ENCODE measurements around the gene SNTG2. TPM values are rescaled to one million over a fixed set of nuclear protein-coding genes. Genes with fewer than 3 reads are reported as not detected.

SNTG2 gene
- total RNA-seq, 1 donor, result under 0.01 TPM

- DNase-seq (ENCODE audit: low read depth), result no peak
- no peak overlapping the region for H3K4me3 ChIP-seq (ENCODE audit: low read depth, low read length)
- TF ChIP-seq CTCF (IDR thresholded peaks at IDR 0.05; ENCODE audit: insufficient read depth, low read depth, low read length), result no peak
These were observed 24.3 kb upstream of the SNTG2 start for GRCh38 chr2:926259-926793.

- no peak for DNase-seq (ENCODE audit: low read depth)
- no peak for TF ChIP-seq CTCF (IDR thresholded peaks at IDR 0.05; ENCODE audit: insufficient read depth, low read depth, low read length)
- no peak overlapping the region for H3K4me3 ChIP-seq (ENCODE audit: low read depth, low read length)
These were observed 23.8 kb upstream of the SNTG2 start for GRCh38 chr2:926896-927295.

- TF ChIP-seq CTCF (IDR thresholded peaks at IDR 0.05; ENCODE audit: insufficient read depth, low read depth, low read length), result no peak
These were observed 21.5 kb upstream of the SNTG2 start for GRCh38 chr2:929011-929735.

GRCh38 chr2:929925-930324, 20.7 kb upstream of the SNTG2 start:
- TF ChIP-seq CTCF (IDR thresholded peaks at IDR 0.05; ENCODE audit: insufficient read depth, low read depth, low read length), result no peak
- no peak for DNase-seq (ENCODE audit: low read depth)
- no peak overlapping the region for H3K4me3 ChIP-seq (ENCODE audit: low read depth, low read length)

More at GRCh38 chr2:929011-929735, 21.5 kb upstream of the SNTG2 start:
- H3K4me3 ChIP-seq (ENCODE audit: low read depth, low read length), result no peak overlapping the region
- DNase-seq (ENCODE audit: low read depth), result no peak

GRCh38 chr2:930935-931334, 19.7 kb upstream of the SNTG2 start:
- DNase-seq (ENCODE audit: low read depth), result no peak
- H3K4me3 ChIP-seq (ENCODE audit: low read depth, low read length), result no peak overlapping the region
- no peak for TF ChIP-seq CTCF (IDR thresholded peaks at IDR 0.05; ENCODE audit: insufficient read depth, low read depth, low read length)

- no peak for DNase-seq (ENCODE audit: low read depth)
- H3K4me3 ChIP-seq (ENCODE audit: low read depth, low read length), result no peak overlapping the region
- no peak for TF ChIP-seq CTCF (IDR thresholded peaks at IDR 0.05; ENCODE audit: insufficient read depth, low read depth, low read length)
These were observed 18.1 kb upstream of the SNTG2 start for GRCh38 chr2:932320-933115.
